Tracheal epithelial cell (primary cell): ENCODE results near the gene DRICH1. TPM values are rescaled to one million over a fixed set of nuclear protein-coding genes. Genes with fewer than 3 reads are reported as not detected.

ENCODE experiments used
- total RNA-seq: library from RNA; depleted of rRNA; stranded (reverse); fragments of >200 nt; gene quantifications from 2 replicates; pipeline ENCODE4 v1.2.1, GENCODE V29; 2014

Gene DRICH1, protein sequence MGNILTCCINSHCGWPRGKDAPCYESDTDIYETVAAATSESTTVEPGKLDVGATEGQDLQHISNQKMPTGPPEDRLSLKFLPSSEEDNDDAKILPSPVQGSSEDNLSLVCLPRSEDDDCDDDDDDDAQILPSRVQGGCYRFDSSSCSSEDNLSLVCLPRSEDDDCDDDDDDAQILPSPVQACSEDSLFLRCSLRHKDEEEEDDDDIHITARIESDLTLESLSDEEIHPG
- total RNA-seq, result not detected in 2 replicates

DNA sequence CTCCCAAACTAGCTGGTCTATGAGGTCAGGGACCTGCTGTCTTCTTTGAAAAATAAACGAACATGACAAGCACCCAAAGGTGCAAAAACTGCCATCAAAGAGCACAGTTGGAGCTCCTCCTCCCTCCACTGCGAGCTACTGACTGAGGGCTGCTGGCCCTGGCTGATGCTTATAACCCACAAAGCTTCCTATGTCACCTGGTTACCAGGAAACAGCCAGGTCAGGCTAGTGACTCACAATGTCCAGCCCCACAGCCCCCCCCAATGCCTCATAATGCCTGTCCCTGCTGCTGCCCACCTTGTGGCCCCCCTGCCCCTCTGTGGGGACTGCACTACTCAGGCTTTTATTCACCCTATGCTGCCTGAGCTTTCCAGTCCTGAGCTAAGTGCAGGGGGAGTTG is at the start of gene DRICH1:
DRICH1 (minus strand) TSS at position 144 of the 400 bp plus-strand sequence. CDS start 298 bp downstream, outside the sequence.

DNA sequence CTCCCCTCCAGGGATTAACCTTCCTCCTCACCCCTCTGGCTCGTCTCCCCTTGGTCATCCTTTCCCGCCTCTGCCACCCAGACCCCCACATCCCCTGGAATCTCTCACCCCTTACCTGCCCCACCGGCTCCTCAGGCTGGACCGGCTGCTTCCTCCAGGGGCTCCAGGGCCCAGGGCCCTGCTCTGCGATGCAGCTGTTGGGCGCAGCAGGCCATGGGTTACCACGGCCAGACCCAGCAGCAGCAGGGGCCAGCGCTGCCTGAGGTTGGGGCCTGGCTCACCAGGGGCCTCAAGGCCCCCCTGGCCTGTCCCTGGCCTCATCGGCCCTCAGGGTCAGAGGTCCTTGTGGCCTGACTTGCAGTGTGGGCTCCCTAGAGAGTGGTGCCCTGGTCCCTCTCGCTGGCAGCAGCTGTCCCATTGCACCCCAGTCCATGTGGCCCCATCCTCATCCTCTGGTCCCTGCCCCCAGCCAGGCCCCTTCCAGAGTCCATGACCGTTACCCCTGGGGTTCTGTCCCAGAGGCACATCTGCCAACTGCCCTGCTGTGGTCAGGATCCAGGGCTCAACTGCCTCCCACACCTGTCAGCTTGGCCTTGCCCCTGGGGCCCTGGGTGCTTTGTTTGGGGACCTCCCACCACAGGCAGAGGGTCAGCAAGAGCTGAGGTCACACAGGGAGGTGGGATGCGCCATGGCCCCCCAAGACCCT is 52.1 kb downstream of the DRICH1 start, which contains the start of gene IGLL1:
IGLL1 (minus strand) TSS at position 421 of the 706 bp plus-strand sequence; CDS start at position 321, 100 bp downstream.

Other genes with a start within 250 kb of the DRICH1 start
- not detected in 2 replicates for gene IGLL1, start 52.0 kb downstream of the DRICH1 start, total RNA-seq
- under 0.01 TPM in 1 of 2 replicates, not detected in the other for gene RGL4, start 58.7 kb upstream of the DRICH1 start, total RNA-seq
- gene ZNF70, start 118.8 kb upstream of the DRICH1 start, total RNA-seq, result 0.85 and 1.9 TPM in 2 replicates
- 1.2 TPM in 1 of 2 replicates, not detected in the other for gene VPREB3, start 122.1 kb upstream of the DRICH1 start, total RNA-seq
- not detected in 2 replicates for gene C22orf15, start 130.7 kb upstream of the DRICH1 start, total RNA-seq
- gene CHCHD10, start 135.7 kb upstream of the DRICH1 start, total RNA-seq, result 8.1 and 9.2 TPM in 2 replicates
- 3.4 TPM in 2 replicates for gene MMP11, start 140.5 kb upstream of the DRICH1 start, total RNA-seq
- 23.1 and 26.2 TPM in 2 replicates for gene SMARCB1, start 154.6 kb upstream of the DRICH1 start, total RNA-seq
- gene DERL3, start 206.7 kb upstream of the DRICH1 start, total RNA-seq, result 1.2 TPM in 1 of 2 replicates, not detected in the other
- 8.3 and 11.1 TPM in 2 replicates for gene SLC2A11, start 225.6 kb upstream of the DRICH1 start, total RNA-seq